HEK293T (cell line): ENCODE measurements around the gene ADIPOR2.

Experiments used
- CTCF ChIA-PET: fragments of 350-600 bp; formaldehyde crosslinking; extraction: SDS; loops from one replicate; lab custom pipeline; 2021; ENCODE audit warnings: antibody characterized with exemption, inconsistent platforms; lab: Yijun Ruan, JAX
- POLR2A ChIA-PET: fragments of 350-600 bp; formaldehyde crosslinking; extraction: SDS; loops from one replicate; lab custom pipeline; 2020; ENCODE audit warnings: antibody characterized with exemption, inconsistent platforms; lab: Yijun Ruan, JAX
- DNase-seq: peaks from one replicate; pipeline ENCODE4 v3.0.0; 2012; ENCODE audit warnings: mixed read lengths; ENCODE audit errors: extremely low spot score
- ARNT ChIP-seq: fragments of 450-650 bp; IDR thresholded peaks from 2 replicates; pipeline ENCODE4 v1.6.1; 2017; ENCODE audit warnings: mild to moderate bottlenecking
- BHLHE40 ChIP-seq: fragments of 450-650 bp; IDR thresholded peaks from 2 replicates; pipeline ENCODE4 v1.6.1; 2016; ENCODE audit warnings: mild to moderate bottlenecking, moderate library complexity, borderline replicate concordance
- CTBP1 ChIP-seq: fragments of 450-650 bp; IDR thresholded peaks from 2 replicates; pipeline ENCODE4 v1.6.1; 2016; ENCODE audit warnings: borderline replicate concordance
- ELF4 ChIP-seq: fragments of 450-650 bp; IDR thresholded peaks from 2 replicates; pipeline ENCODE4 v1.6.1; 2017; ENCODE audit warnings: antibody characterized with exemption
- FOXA1 ChIP-seq: fragments of 450-650 bp; IDR thresholded peaks from 2 replicates; pipeline ENCODE4 v1.6.1; 2016; ENCODE audit warnings: mild to moderate bottlenecking
- FOXK2 ChIP-seq: fragments of 450-650 bp; IDR thresholded peaks from 2 replicates; pipeline ENCODE4 v1.6.1; 2016; ENCODE audit warnings: mild to moderate bottlenecking
- FOXM1 ChIP-seq: fragments of 450-650 bp; IDR thresholded peaks from 2 replicates; pipeline ENCODE4 v1.6.1; 2017; ENCODE audit warnings: mild to moderate bottlenecking, borderline replicate concordance
- HDGF ChIP-seq: fragments of 450-650 bp; IDR thresholded peaks from 2 replicates; pipeline ENCODE4 v1.6.1; 2017; ENCODE audit warnings: antibody characterized with exemption, borderline replicate concordance
- L3MBTL2 ChIP-seq: fragments of 450-650 bp; conservative IDR thresholded peaks from 2 replicates; pipeline ENCODE4 v1.6.1; 2016; ENCODE audit warnings: mild to moderate bottlenecking
- LEF1 ChIP-seq: fragments of 450-650 bp; IDR thresholded peaks from 2 replicates; pipeline ENCODE4 v1.6.1; 2017; ENCODE audit warnings: mild to moderate bottlenecking, borderline replicate concordance
- NFRKB ChIP-seq: fragments of 450-650 bp; IDR thresholded peaks from 2 replicates; pipeline ENCODE4 v1.6.1; 2016; ENCODE audit warnings: mild to moderate bottlenecking, moderate library complexity
- PKNOX1 ChIP-seq: fragments of 450-650 bp; IDR thresholded peaks from 2 replicates; pipeline ENCODE4 v1.6.1; 2016
- SP1 ChIP-seq: fragments of 450-650 bp; IDR thresholded peaks from 2 replicates; pipeline ENCODE4 v1.6.1; 2017
- SUZ12 ChIP-seq: fragments of 450-650 bp; IDR thresholded peaks from 2 replicates; pipeline ENCODE4 v1.6.1; 2016; ENCODE audit warnings: mild to moderate bottlenecking
- TARDBP ChIP-seq: fragments of 450-650 bp; IDR thresholded peaks from 2 replicates; pipeline ENCODE4 v1.6.1; 2016
- ZNF384 ChIP-seq: fragments of 450-650 bp; IDR thresholded peaks from 2 replicates; pipeline ENCODE4 v1.6.1; 2016

The ADIPOR2 gene

DNA sequence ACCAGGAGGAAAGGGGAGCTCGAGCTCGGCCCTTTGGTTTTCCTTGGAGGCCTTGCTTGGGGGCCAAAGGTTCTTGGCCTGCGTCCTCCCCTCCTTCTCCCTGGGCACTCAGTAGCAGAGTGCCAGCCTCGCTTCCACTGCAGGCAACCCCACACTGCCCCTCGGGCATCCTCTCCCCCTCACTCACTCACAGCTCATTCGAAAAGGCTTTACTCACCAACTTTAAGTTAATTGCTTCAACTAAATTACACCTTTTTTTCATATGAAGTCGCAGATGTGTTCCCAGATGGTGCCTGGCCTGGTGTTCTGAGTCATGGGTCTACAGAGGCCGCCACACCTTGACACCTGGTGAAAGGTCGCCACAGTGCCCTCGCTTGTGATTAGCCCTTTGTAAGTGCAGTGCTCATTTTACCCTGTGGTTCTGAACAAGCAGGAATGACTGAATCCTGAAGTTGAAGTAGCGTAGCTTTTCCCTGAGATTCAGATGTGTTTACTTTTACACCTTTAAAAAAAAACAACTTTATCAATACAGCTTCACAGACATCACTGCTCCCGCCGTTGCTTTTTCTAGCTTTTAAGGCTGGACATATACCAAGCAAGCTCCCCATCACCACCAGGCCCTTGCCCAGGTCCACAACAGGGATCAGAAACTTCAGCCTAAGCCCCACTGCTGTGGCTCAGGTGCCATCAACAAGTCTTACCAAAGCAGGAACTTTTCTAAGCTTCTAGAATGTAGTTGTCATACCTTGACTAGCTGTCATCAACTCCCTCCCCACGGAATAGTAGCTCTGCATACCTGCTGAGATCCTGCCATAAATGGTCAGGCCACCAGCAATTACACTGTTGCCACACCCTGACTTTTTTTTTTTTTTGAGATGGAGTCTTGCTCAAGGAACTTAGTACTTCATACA lies 20.3 kb upstream of the ADIPOR2 start:
- ChIA-PET POLR2A (interaction anchor here (0.9 to 1.9 kb wide), 3 partner anchors 9 to 21 kb away, joined by 3 to 11 read pairs (median 9); partner anchors contain the start of gene ADIPOR2), CTCF (interaction anchor here (2.2 to 2.5 kb wide), 2 partner anchors 11 to 18 kb away, joined by 6 to 10 read pairs; no protein-coding TSS in a partner anchor)
- DNase-seq, result no peak
- TF ChIP-seq FOXA1 (no peak), ZNF384 (peak; percentile 88)

DNA sequence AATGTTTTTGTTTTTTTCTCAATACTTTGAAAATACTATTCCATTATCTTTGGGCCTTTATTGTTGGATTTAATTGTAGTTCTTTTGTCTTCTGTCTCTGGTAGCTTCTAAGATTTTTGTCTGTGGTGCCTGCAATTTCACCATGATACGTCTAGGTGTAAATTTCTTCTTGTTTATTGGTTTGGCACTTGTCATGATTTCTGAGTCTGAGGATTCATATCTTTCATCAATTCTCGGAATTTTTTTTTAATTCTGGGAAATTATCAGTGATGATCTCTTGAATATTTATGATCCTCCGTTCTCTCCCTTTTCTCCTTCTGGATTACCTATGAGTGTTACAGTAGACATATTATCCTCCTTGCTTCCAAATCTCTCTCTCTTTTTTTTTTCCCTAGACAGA lies 14.8 kb upstream of the ADIPOR2 start:
- CTCF ChIA-PET, result no interaction called here
- POLR2A ChIA-PET, result interaction anchor here (2.1 kb wide), 1 partner anchor 14 kb away, joined by 5 read pairs; no protein-coding TSS in a partner anchor
- TF ChIP-seq FOXK2 (no peak), SP1 (no peak), TARDBP (no peak), FOXM1 (no peak), ARNT (no peak), NFRKB (no peak), ZNF384 (no peak), L3MBTL2 (no peak), HDGF (no peak), FOXA1 (no peak), LEF1 (no peak), PKNOX1 (no peak)
- no peak for DNase-seq

DNA sequence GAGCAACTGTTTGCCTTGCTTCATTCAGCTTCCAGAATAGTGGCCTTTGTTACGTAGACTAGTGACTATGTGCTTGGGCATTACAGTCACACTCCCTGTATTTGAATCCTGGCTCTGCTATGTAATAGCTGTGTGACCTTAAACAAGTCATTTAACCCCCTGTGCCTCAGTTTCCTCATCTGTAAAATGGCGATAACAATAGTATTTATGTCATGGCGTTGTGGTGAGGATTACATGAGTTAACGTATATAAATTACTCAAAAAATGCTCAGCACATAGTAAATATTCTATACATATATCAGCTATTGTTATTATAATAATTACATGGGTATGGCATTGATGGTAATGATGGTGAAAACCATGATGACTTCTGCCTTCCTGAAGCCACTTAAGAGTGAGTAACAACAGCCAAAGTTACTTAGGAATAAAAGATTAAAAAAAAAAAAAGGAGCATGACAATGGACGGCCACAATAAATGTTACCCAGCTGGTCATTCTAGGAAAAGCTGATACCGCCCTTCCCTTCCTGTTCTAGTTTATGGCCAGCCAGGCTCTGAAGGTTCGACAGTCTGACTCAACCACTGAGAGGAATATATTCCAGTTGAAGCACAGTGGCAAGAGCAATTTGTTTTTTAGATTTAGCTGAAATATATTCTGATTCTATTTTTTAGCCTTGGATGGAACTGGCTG lies 9.9 kb upstream of the ADIPOR2 start:
- TF ChIP-seq LEF1 (no peak), FOXA1 (no peak), SP1 (no peak)
- CTCF ChIA-PET, result interaction anchor here (1.0 to 1.4 kb wide), 2 partner anchors 11 to 46 kb away, joined by 3 to 6 read pairs; no protein-coding TSS in a partner anchor
- DNase-seq, result no peak
- POLR2A ChIA-PET, result interaction anchor here (2.2 kb wide), 1 partner anchor 11 kb away, joined by 16 read pairs; the partner anchor contains the start of gene ADIPOR2

GRCh38 chr12:1681493-1681807 lies 9.4 kb upstream of the ADIPOR2 start:
- POLR2A ChIA-PET, result interaction anchor here (2.2 kb wide), 1 partner anchor 10 kb away, joined by 16 read pairs; the partner anchor contains the start of gene ADIPOR2
- CTCF ChIA-PET, result interaction anchor here (0.5 to 1.4 kb wide), 3 partner anchors 11 to 65 kb away, joined by 3 to 6 read pairs (median 3); no protein-coding TSS in a partner anchor

DNA sequence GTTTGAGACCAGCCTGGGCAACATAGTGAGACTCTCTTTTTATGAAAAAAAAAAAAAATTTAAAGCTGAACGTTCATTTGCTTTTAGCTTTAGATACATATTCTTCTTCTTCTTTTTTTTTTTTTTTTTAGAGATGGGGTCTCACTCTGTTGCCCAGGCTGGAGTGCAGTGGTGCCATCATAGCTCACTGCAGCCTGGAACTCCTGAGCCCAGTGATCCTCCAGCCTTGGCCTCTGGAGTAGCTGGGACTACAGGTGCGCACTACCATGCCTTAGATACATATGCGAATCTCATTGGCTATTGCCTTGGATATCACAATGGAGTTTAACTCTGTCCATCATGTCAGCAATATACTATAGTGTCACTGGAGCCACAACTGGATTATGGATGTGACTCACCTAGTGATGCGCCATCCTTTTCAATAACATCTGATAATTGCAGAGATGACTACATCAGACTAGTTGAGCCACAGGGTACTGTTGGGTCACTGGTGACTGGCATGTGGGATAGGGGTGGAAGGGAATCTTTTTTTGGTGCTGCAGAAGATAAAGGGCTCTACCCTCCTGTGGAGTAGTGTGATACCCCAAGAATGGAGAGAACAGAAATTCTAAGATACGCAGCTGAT lies 2.7 kb upstream of the ADIPOR2 start:
- ChIA-PET POLR2A (no interaction called here), CTCF (interaction anchor here (0.9 kb wide), 1 partner anchor 35 kb away, joined by 3 read pairs; no protein-coding TSS in a partner anchor)
- no peak for DNase-seq
- no peak for TF ChIP-seq FOXK2
- TF ChIP-seq ARNT, result no peak
- TF ChIP-seq HDGF, result no peak
- no peak for TF ChIP-seq CTBP1
- no peak for TF ChIP-seq BHLHE40
- TF ChIP-seq ZNF384, result no peak
- no peak for TF ChIP-seq ELF4
- TF ChIP-seq FOXA1, result no peak
- no peak for TF ChIP-seq L3MBTL2
- no peak for TF ChIP-seq SUZ12
- TF ChIP-seq NFRKB, result no peak

More at GRCh38 chr12:1681493-1681807, 9.4 kb upstream of the ADIPOR2 start:
- TF ChIP-seq NFRKB (no peak), HDGF (no peak), PKNOX1 (no peak), ELF4 (no peak), FOXM1 (no peak), FOXK2 (no peak), BHLHE40 (no peak), ARNT (no peak), TARDBP (no peak), SP1 (no peak), ZNF384 (no peak), SUZ12 (no peak), FOXA1 (no peak), LEF1 (no peak), CTBP1 (no peak), L3MBTL2 (no peak)
- DNase-seq, result no peak
